ES-I3 (cell line): ENCODE results near the gene KRTAP19-8.

ENCODE experiments used
- H3K36me3 ChIP-seq: 2 replicates; pipeline ENCODE4 v1.6.1; 2013; ENCODE audit warnings: mild to moderate bottlenecking, low read length, control low read depth, moderate library complexity; ENCODE audit not compliant: insufficient read depth
- H3K4me1 ChIP-seq: 2 replicates; pipeline ENCODE4 v1.6.1; 2013; ENCODE audit warnings: mild to moderate bottlenecking, control low read depth, low read length; ENCODE audit not compliant: insufficient read depth
- H3K9ac ChIP-seq: 2 replicates; pipeline ENCODE4 v1.6.1; 2013; ENCODE audit warnings: low read depth, mild to moderate bottlenecking, low read length, moderate library complexity
- H3K9me3 ChIP-seq: 2 replicates; pipeline ENCODE4 v1.6.1; 2013; ENCODE audit warnings: mild to moderate bottlenecking, low read length, moderate library complexity; ENCODE audit not compliant: control insufficient read depth, insufficient read depth

The KRTAP19-8 gene

GRCh38 chr21:31038376-31038775 lies at the start of gene KRTAP19-8:
TSS of gene KRTAP19-8 (minus strand) at chr21:31038476. CDS start at chr21:31038443, 33 bp downstream.
- Histone ChIP-seq H3K36me3 (no peaks in the 10 kb centered on the region), H3K4me1 (no peaks in the 10 kb centered on the region), H3K9ac (no peak within 1 kb of the TSS), H3K9me3 (no peaks in the 10 kb centered on the region)

DNA sequence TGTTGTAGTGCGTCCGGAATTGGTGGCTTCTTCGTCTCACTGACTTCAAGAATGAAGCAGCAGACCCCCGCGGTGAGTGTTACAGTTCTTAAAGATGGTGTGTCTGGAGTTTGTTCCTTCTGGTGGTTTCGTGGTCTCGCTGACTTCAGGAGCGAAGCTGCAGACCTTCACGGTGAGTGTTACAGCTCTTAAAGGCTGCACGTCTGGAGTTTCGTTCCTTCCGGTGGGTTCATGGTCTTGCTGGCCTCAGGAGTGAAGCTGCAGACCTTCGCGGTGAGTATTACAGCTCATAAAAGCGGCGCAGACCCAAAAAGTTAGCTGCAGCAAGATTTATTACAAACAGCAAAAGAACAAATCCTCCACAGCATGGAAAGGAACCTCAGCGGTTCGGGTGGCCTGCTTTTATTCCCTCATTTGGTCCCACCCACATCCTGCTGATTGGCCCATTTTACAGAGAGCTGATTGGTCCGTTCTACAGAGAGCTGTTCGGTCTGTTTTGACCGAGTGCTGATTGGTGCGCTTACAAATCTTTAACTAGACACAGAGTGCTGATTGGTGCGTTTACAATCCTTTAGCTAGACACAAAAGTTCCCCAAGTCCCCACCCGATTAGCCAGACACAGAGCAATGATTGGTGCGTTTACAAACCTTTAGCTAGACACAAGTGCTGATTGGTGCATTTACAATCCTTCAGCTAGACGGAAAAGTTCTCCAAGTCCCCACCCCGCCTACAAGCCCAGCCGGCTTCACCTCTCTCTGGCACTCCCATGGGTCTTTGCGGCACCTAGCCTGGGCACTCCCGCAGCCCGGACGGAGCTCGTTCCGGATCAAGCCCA lies 49.6 kb upstream of the KRTAP19-8 start:
- Histone ChIP-seq H3K9me3 (no peaks in the 10 kb centered on the region), H3K36me3 (no peaks in the 10 kb centered on the region), H3K4me1 (no peaks in the 10 kb centered on the region; the same call in 1 of the 2 replicates), H3K9ac (peak overlapping the region; percentile 42; the same call in 1 of the 2 replicates)

- Histone ChIP-seq H3K4me1 (no peaks in the 10 kb centered on the region; the same call in 1 of the 2 replicates), H3K9ac (no peak overlapping the region), H3K9me3 (no peaks in the 10 kb centered on the region), H3K36me3 (no peaks in the 10 kb centered on the region)
These were observed 46.4 kb upstream of the KRTAP19-8 start for GRCh38 chr21:31084689-31085088.

DNA sequence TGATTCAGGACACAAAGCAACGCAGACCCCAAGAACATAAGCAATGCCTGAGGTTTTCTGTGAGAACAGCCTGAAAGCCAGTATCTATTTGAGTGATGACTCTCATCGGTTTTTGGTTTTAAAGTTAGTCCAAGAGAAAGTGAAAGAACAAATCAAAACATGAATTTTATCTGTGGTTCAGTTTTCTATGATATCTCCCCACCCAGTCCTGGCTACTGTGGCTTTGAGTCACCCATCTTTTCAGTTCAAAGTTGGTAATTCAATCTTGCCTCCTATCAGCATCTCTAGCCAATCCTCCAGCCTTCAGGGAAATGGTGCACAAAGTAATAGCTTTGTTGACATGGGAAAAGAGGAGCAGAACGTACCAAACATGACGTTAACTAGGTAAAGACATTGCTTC lies 40.5 kb upstream of the KRTAP19-8 start:
- H3K36me3 ChIP-seq = no peaks in the 10 kb centered on the region
- no peaks in the 10 kb centered on the region for H3K4me1 ChIP-seq
- H3K9me3 ChIP-seq = no peaks in the 10 kb centered on the region
- no peak overlapping the region for H3K9ac ChIP-seq

DNA sequence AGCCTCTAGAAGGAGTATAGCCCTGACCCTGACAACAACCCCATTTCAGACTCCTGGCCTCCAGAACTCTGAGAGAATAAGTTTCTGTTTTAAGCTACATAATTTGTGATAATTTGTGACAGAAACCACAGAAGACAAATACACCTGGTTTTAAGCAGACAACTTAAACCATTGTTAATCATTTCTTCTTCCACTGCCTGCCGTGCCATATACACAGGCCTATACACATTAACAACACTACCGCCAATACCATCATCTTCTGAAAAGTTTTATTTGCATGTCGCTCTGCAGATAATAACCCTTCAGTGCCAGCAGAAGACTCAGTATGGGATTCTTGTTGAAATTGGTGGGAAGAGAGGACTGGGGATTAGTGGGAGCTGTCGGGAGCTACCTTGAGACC lies 39.9 kb upstream of the KRTAP19-8 start:
- Histone ChIP-seq H3K4me1 (no peaks in the 10 kb centered on the region), H3K9ac (no peak overlapping the region), H3K9me3 (no peaks in the 10 kb centered on the region), H3K36me3 (no peaks in the 10 kb centered on the region)

GRCh38 chr21:31075848-31076247 lies 37.6 kb upstream of the KRTAP19-8 start:
- Histone ChIP-seq H3K9ac (no peak overlapping the region), H3K4me1 (no peaks in the 10 kb centered on the region), H3K9me3 (no peaks in the 10 kb centered on the region), H3K36me3 (no peaks in the 10 kb centered on the region)

DNA sequence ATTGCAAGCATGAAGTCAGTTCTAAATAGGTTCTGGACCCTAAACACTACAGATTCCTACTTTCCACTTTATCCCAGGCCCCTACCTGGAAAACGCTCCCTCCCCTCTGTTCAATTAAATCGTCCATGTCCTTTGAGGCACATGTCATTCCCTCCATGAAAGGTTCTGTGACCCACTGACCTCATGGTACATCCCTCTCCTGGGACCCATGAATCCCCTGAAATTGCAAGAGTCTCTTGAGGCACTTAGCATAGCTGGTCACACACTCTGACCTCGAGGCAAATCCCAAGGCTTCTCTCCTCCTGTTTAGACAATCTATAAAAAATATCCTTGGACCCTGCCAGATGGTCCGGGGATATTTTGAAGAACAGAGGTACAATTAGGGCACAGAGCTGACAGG lies 34.3 kb upstream of the KRTAP19-8 start:
- Histone ChIP-seq H3K9ac (no peak overlapping the region), H3K36me3 (no peaks in the 10 kb centered on the region), H3K4me1 (no peaks in the 10 kb centered on the region), H3K9me3 (no peaks in the 10 kb centered on the region)

DNA sequence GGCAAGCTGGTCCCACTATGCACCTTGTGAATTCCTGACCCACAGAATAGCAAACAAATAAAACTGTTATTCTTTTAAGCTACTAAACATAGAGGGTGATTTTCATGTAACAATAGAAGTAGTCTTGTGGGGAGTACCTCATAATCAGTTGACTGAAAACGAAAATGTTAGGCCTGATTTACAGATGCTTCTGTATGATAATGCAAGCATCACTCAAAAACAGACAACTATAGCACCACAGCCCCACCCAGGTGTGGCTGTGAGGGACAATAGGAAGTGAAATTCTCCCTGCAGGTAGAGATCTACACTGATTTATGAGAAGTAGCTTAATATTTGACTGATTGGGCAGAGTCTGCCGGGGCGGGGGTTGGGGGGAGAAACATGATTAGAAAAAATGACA lies 26.5 kb upstream of the KRTAP19-8 start:
- no peaks in the 10 kb centered on the region for H3K36me3 ChIP-seq
- H3K9ac ChIP-seq = no peak overlapping the region
- H3K4me1 ChIP-seq = no peaks in the 10 kb centered on the region
- H3K9me3 ChIP-seq = no peaks in the 10 kb centered on the region

DNA sequence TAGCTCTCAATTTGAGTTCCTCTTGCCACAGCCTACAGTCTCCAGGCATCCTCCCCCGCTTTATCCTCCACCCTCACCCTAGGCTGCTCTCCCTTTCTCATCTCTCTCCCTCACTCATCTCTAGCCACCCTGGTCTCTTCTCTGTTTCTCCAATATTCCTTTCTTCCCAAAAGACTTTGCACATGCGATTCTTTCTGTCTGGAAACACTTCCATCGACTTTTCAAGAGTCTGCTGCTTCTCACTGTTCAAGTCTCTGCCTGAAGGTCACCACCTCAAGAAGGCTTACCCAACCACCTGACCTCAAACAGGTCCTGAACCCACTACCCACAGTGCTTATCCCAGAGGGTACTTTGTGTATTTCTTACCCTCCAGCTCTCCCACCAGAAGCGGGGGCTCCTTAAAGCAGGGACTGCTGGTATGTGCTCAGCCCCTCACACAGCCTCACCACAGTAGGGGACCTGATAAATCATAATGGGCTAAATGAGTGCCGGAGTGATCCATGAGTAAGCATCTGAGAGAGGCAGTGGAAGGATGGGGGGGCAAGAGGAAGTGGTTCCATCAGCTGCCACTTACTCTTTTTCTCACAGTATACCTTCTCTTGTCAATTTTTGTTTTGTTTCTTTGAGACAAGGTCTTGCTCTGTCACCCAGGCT lies 14.3 kb upstream of the KRTAP19-8 start:
- Histone ChIP-seq H3K9ac (no peak overlapping the region), H3K36me3 (no peaks in the 10 kb centered on the region), H3K4me1 (no peaks in the 10 kb centered on the region), H3K9me3 (no peaks in the 10 kb centered on the region)

DNA sequence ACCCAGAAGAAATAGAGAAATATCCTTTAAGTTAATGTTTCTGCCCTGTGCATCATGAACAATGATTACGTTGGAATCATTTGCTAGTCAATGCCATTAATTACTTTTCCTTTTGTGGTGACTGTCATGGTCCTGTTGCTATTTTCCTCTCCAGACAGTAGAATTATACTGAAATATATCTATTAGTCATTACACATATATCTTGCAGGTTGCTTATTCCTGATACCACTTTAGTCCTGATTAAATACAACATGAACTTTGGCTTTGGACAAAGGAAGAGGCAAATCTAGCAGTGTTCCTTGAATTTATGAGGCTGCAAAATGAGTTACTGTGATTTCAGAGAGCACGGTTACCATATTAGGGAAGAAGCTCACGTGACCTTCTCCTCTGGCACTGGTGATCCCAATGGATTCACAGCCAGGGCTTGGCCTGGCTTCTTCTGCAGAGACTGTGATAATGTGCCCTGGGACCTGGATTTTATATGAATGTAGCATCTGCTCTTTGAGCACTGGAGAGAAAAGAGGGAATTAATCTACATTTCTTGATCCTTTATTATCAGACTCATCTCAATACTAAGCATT lies 12.4 kb upstream of the KRTAP19-8 start:
- no peaks in the 10 kb centered on the region for H3K4me1 ChIP-seq
- H3K9ac ChIP-seq = no peak overlapping the region
- no peaks in the 10 kb centered on the region for H3K9me3 ChIP-seq
- no peaks in the 10 kb centered on the region for H3K36me3 ChIP-seq

DNA sequence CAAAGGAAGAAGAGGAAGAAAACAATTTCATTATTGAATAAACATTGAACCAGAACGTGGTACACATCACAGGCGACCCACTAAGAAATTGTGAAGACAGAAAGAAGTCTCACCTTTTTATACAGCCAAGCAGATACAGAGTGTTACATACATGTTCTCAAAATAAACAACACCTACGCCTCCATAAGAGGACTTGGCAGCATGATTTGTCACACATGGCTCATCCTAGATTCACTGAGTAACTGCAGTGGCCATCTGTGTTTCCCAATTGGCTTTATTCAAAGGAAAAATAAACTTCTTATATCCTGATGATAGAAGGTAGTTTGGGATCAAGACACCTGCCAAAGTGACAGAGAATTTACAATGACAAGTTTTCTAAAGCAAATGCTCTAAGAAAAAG lies 7.6 kb upstream of the KRTAP19-8 start:
- H3K9ac ChIP-seq = no peak overlapping the region
- no peaks in the 10 kb centered on the region for H3K4me1 ChIP-seq
- no peaks in the 10 kb centered on the region for H3K9me3 ChIP-seq
- H3K36me3 ChIP-seq = no peaks in the 10 kb centered on the region

- Histone ChIP-seq H3K36me3 (no peaks in the 10 kb centered on the region), H3K4me1 (no peaks in the 10 kb centered on the region), H3K9me3 (no peaks in the 10 kb centered on the region), H3K9ac (no peak overlapping the region)
These were observed 5.2 kb upstream of the KRTAP19-8 start for GRCh38 chr21:31043471-31043870.

GRCh38 chr21:31042080-31042464 lies 3.8 kb upstream of the KRTAP19-8 start:
- H3K9ac ChIP-seq = no peak overlapping the region
- H3K36me3 ChIP-seq = no peaks in the 10 kb centered on the region
- H3K4me1 ChIP-seq = no peaks in the 10 kb centered on the region
- H3K9me3 ChIP-seq = no peaks in the 10 kb centered on the region

- no peaks in the 10 kb centered on the region for H3K9me3 ChIP-seq
- no peaks in the 10 kb centered on the region for H3K4me1 ChIP-seq
- no peaks in the 10 kb centered on the region for H3K36me3 ChIP-seq
- H3K9ac ChIP-seq = no peak overlapping the region
These were observed 3.2 kb upstream of the KRTAP19-8 start for GRCh38 chr21:31041295-31042079.
